ENCODE measurements around the gene NCAPD3.

Gene NCAPD3

GRCh38 chr11:134253188-134253993 lies 29.6 kb upstream of the NCAPD3 start, which contains the start of the genes ACAD8 and THYN1:
Gene ACAD8, plus strand, starts transcription at chr11:134253568. Its CDS starts 33 bp downstream, at chr11:134253601.
Gene THYN1, minus strand, starts transcription at chr11:134253352. Its CDS starts 470 bp downstream, at chr11:134252882.
- peak; percentile 97 for DNase-seq (ENCODE audit: low spot score)

- DNase-seq (ENCODE audit: low spot score) = no peak
Observed at GRCh38 chr11:134252346-134253187, 28.8 kb upstream of the NCAPD3 start.

GRCh38 chr11:134250675-134251074 lies 26.9 kb upstream of the NCAPD3 start:
- no peak for DNase-seq (ENCODE audit: low spot score)

GRCh38 chr11:134250246-134250645 lies 26.5 kb upstream of the NCAPD3 start:
- no peak for DNase-seq (ENCODE audit: low spot score)

GRCh38 chr11:134248910-134249480 lies 25.2 kb upstream of the NCAPD3 start:
- no peak for DNase-seq (ENCODE audit: low spot score)

- no peak for DNase-seq (ENCODE audit: low spot score)
Observed at GRCh38 chr11:134246678-134247077, 22.9 kb upstream of the NCAPD3 start.

GRCh38 chr11:134246100-134246499 lies 22.3 kb upstream of the NCAPD3 start:
- no peak for DNase-seq (ENCODE audit: low spot score)

- no peak for DNase-seq (ENCODE audit: low spot score)
Observed at GRCh38 chr11:134245434-134245833, 21.7 kb upstream of the NCAPD3 start.

- DNase-seq (ENCODE audit: low spot score) = no peak
Observed at GRCh38 chr11:134244593-134244992, 20.8 kb upstream of the NCAPD3 start.

- DNase-seq (ENCODE audit: low spot score) = no peak
Observed at GRCh38 chr11:134243913-134244312, 20.1 kb upstream of the NCAPD3 start.

- DNase-seq (ENCODE audit: low spot score) = no peak
Observed at GRCh38 chr11:134242376-134242775, 18.6 kb upstream of the NCAPD3 start.

- no peak for DNase-seq (ENCODE audit: low spot score)
Observed at GRCh38 chr11:134240592-134240991, 16.8 kb upstream of the NCAPD3 start.

- DNase-seq (ENCODE audit: low spot score) = no peak
Observed at GRCh38 chr11:134238956-134239355, 15.2 kb upstream of the NCAPD3 start.

- DNase-seq (ENCODE audit: low spot score) = no peak
Observed at GRCh38 chr11:134237557-134237922, 13.8 kb upstream of the NCAPD3 start.

GRCh38 chr11:134236834-134237556 lies 13.2 kb upstream of the NCAPD3 start:
- DNase-seq (ENCODE audit: low spot score) = no peak

- no peak for DNase-seq (ENCODE audit: low spot score)
Observed at GRCh38 chr11:134235399-134235798, 11.6 kb upstream of the NCAPD3 start.

GRCh38 chr11:134233729-134234179 lies 10.0 kb upstream of the NCAPD3 start:
- DNase-seq (ENCODE audit: low spot score) = no peak

GRCh38 chr11:134231958-134232659 lies 8.3 kb upstream of the NCAPD3 start:
- no peak for DNase-seq (ENCODE audit: low spot score)

- DNase-seq (ENCODE audit: low spot score) = no peak
Observed at GRCh38 chr11:134230339-134230738, 6.6 kb upstream of the NCAPD3 start.

- no peak for DNase-seq (ENCODE audit: low spot score)
Observed at GRCh38 chr11:134229126-134229790, 5.5 kb upstream of the NCAPD3 start.

- DNase-seq (ENCODE audit: low spot score) = no peak
Observed at GRCh38 chr11:134228625-134229024, 4.9 kb upstream of the NCAPD3 start.
